Esophagus (tissue), 2 donors: ENCODE results near the gene ANXA1. TPM values are rescaled to one million over a fixed set of nuclear protein-coding genes. Genes with fewer than 3 reads are reported as not detected.

Source experiments
- polyA plus RNA-seq, 2 donors: library from polyadenylated mRNA; stranded (reverse); fragments of 200-250 nt; gene quantifications; one replicate each; pipeline ENCODE4 v1.2.3, GENCODE V29; 2013
- donor health status: healthy with polysubstance abuse.
- donor health status: Bipolar disorder and iron deficiency.

Gene ANXA1
- polyA plus RNA-seq, 2 donors: 8,051 to 11,813 TPM

Other genes starting within 250 kb of the ANXA1 start
- gene ALDH1A1, start 198.8 kb upstream of the ANXA1 start, polyA plus RNA-seq: 10 to 100 TPM; 22.9 to 37.8 TPM